Measurements from ENCODE around the gene ITPR3.

Gene ITPR3

DNA sequence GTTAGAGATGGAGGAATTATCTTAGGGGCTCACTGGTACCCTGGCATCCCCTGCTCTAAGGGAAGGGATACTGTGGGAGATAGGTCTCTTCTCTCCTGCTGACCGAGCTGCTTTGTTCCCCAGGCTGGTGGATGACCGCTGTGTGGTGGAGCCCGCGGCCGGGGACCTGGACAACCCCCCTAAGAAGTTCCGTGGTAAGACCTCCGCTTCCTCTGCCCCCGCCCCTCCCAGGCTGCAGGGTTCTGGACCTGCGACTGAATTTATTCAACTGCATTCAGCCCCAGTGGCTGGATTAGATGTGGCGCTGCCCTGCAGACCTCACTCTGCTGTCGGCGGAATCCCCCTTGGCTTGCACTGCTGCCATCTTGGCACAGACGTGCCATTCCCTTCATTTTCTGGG, 19.2 kb downstream of the ITPR3 start:
- no peak for FAIRE-seq

- FAIRE-seq, result no peak
Observed at GRCh38 chr6:33641144-33641543, 20.0 kb downstream of the ITPR3 start.

DNA sequence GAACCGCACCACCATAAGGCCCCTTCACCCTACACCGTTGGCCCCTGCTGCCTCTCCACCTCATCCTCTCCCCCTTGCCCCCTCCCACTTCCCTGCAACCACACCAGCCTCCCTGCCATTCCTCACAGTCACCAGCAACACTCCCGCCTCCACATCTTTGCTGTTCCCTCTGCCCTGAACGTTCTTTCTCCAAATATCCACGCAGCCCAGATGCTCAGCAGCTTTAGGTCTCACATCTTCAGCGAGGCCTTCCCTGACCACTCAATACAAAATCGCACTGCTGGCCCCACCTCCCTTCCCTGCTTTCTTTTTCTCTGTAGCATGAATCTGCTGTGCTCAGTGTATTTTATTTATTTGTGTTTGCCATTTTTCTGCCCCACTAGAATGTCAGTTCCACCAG, 20.5 kb downstream of the ITPR3 start:
- no peak for FAIRE-seq

DNA sequence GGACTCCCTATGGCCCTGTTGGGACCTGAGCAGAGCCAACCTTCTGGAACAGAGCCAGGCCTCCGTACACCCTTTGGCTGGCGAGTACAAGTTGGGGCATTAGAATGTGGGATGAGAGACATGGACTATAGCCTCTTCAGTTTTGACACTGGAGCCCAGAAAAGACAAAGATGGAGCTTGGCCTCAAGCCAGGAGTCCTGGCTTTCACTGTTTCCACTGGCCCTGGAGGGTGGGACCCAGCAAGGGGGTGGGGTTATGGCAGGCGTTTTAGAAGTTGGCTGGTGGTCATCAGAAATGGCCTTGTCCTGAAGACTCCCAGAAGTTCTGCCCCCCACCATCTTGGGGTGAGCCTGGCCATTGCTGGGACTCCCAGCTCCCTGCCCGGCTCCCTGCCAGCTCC, 21.8 kb downstream of the ITPR3 start:
- FAIRE-seq, result no peak

GRCh38 chr6:33651403-33651802, 30.3 kb downstream of the ITPR3 start:
- FAIRE-seq, result no peak

GRCh38 chr6:33652002-33652401, 30.9 kb downstream of the ITPR3 start:
- FAIRE-seq, result no peak

DNA sequence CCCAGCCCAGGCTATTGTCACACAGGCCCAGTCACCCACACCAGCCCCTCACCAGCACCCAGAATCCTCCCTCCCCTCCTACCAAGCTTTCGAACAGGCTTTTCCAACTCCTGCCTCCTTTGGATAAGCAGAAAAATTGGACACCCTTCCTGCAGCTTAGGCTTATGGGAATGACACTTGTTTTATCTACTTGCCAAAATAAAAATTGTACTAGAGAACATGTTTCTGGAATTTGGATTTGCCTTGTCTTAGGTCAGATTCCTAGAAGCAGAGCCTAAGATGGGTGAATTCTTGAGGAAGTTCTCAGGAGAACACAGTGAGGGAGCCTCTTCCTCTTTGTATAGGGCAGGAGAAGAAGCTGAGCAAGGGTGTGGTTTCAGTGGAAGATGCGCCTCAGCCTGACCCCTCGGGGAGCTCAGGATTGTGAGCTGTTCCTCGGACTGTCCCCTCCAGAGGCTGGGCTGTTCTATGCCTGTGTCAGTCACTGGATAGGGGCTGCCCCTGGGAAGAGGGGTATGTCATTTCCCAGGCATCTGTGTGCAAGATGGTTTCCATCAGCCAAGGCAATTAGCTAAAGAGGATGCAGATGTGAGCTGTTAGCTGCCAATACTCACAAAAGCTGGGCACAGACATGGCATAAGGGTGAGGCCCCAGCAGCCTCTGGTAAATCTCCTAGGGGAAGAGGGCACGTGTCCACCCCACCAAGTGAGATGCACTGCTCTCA, 33.9 kb downstream of the ITPR3 start:
- FAIRE-seq, result no peak

- FAIRE-seq, result no peak
Observed at GRCh38 chr6:33656844-33657243, 35.7 kb downstream of the ITPR3 start.

- no peak for FAIRE-seq
Observed at GRCh38 chr6:33658982-33659689, 38.0 kb downstream of the ITPR3 start.

GRCh38 chr6:33659986-33660385, 38.9 kb downstream of the ITPR3 start:
- no peak for FAIRE-seq

DNA sequence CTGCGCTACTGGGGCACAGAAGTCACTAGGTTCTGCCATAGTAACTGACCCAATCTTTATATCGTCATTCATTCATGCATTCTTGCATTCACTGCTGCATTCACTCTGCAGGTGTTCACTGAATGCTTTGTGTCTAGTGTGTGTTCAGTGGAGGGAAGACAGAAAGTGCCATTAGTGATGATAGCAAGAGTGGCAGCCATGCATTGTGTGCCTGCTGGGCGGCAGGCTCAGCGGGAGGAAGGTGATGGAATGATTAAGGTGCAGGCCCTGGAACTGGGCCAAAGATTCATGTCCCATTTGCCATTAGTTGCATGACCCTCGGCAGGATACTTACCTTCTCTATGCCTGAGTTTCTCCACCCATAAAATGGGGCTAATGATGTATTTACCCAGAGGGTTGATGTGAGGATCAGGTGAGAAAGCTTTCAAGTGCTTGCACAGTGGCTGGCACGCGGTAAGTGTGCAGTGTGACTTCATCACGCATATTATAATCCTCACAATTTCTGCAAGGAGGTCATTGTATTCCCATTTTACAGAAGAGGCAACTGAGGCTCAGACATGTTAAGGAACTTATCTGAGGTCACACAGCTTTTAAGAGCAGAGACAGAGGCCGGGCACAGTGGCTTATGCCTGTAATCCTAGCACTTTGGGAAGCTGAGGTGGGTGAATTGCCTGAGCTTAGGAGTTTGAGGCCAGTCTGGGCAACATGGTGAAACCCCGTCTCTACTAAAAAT, 40.1 kb downstream of the ITPR3 start:
- FAIRE-seq, result no peak

DNA sequence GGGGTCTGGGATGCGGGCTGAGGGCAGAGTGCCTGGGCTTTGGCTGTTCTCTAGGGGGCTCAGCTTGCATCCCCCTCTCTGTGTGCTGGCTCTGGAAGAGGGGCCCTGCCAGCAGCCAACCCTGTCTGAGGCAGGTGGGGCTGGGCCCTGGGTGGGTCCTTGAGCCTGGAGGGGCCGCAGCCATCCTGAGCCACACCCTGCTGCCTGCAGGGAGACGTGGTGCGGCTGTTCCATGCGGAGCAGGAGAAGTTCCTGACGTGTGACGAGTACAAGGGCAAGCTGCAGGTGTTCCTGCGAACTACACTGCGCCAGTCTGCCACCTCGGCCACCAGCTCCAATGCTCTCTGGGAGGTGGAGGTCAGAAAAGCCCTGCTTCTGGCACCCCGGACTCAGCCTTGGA, 41.2 kb downstream of the ITPR3 start:
- FAIRE-seq, result no peak

GRCh38 chr6:33663028-33663427, 41.9 kb downstream of the ITPR3 start:
- FAIRE-seq, result no peak

- no peak for FAIRE-seq
Observed at GRCh38 chr6:33663727-33664449, 42.8 kb downstream of the ITPR3 start.

GRCh38 chr6:33664506-33665057, 43.5 kb downstream of the ITPR3 start:
- FAIRE-seq, result no peak

GRCh38 chr6:33665957-33666356, 44.8 kb downstream of the ITPR3 start:
- no peak for FAIRE-seq

- FAIRE-seq, result no peak
Observed at GRCh38 chr6:33667072-33667471, 46.0 kb downstream of the ITPR3 start.

DNA sequence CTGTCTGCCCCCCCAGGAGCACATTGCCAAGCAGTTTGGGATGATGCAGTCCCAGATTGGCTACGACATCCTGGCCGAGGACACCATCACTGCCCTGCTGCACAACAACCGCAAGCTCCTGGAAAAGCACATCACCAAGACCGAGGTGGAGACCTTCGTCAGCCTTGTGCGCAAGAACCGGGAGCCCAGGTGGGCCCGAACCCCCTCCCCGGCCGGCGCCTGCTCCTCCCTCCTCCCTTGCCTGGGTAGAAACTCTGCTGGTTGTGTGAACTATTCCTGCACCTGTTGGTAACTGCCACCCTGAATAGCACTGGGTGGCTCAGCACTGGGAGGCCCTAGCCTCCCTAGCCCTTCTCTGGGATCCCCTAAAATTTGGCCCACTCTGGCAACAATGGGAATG, 46.7 kb downstream of the ITPR3 start:
- no peak for FAIRE-seq

DNA sequence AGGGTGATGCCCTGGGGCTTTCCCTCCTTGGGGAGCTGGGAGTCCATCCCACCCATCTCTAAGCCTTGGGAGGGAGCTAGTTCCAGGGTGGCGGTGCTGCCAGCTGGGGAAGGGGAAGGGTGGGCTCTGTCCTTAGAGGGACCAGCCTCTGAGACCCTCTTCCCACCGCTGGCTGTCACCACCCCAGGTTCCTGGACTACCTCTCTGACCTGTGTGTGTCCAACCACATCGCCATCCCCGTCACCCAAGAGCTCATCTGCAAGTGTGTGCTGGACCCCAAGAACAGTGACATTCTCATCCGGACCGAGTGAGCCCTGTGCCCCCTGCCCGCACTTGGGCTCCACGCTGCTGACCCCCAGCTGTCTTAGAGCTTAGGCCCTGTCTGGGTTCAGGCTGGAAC, 47.2 kb downstream of the ITPR3 start:
- no peak for FAIRE-seq

- no peak for FAIRE-seq
Observed at GRCh38 chr6:33668914-33669313, 47.8 kb downstream of the ITPR3 start.

DNA sequence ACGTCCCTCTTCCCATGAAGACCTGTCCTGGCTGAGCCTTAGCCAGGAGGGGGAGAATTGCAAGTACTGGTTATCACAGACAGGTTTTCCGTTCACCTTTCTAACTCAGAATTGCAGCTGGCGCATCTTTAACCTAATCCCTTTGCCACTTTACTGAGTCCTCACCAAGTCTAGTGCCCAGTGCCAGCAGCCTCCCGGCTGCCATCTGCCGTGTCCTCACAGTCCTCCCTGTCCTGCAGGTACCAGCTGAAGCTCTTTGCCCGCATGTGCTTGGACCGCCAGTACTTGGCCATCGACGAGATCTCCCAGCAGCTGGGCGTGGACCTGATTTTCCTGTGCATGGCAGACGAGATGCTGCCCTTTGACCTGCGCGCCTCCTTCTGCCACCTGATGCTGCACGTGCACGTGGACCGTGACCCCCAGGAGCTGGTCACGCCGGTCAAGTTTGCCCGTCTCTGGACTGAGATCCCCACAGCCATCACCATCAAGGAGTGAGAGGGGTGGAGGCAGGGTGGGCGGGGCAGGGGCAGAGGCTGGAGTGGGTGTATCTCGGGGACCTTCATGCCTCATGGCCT, 49.1 kb downstream of the ITPR3 start:
- FAIRE-seq, result no peak

GRCh38 chr6:33670971-33671743, 50.0 kb downstream of the ITPR3 start:
- no peak for FAIRE-seq
